GM18861 (cell line): ENCODE data around the gene PCDHGA1.
"Not testable (repeated sequence)": the region's sequence is repeated elsewhere in the genome, so short reads cannot be mapped to it uniquely, and the experiment has no call there.

Experiments
- ATAC-seq: cut with Tn5 transposase; IDR thresholded peaks from one replicate; pipeline ENCODE4 v1.9.1; 2021; ENCODE audit not compliant: unreplicated experiment

Gene PCDHGA1

DNA sequence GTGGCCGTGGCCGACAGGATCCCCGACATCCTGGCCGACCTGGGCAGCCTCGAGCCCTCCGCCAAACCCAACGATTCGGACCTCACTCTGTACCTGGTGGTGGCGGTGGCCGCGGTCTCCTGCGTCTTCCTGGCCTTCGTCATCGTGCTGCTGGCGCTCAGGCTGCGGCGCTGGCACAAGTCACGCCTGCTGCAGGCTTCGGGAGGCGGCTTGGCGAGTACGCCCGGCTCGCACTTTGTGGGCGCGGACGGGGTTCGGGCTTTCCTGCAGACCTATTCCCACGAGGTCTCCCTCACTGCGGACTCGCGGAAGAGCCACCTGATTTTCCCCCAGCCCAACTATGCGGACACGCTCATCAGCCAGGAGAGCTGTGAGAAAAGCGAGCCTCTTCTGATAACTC is 15.7 kb downstream of the PCDHGA1 start:
- not testable (repeated sequence) for ATAC-seq

DNA sequence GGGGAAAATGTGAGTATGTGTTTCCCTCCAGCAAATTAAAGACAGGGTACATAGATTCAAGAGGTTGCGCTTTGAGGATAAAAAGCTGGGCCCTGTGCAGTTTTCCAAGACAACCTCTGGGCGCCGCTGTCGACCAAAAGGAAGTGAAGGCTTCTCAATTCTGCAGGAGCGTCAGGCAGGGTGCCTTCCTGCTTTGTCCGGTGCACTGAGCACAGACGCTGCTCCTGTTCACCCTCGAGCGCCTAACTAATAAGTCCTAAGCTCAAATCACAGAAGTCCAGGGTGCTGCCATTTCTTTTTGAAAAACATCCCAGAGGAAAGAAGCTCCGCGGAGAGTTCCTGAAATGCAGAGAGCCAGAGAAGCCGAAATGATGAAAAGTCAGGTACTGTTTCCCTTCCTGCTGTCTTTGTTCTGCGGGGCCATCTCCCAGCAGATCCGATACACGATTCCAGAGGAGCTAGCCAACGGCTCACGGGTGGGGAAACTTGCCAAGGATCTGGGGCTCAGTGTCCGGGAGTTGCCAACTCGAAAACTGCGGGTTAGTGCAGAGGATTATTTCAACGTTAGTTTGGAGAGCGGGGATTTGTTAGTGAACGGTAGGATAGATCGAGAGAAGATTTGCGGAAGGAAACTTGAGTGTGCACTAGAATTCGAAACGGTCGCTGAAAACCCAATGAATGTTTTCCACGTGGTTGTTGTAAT is 19.8 kb downstream of the PCDHGA1 start, which contains the start of gene PCDHGB1:
Gene PCDHGB1, plus strand, starts transcription at position 183 of the 703 bp plus-strand sequence. Its CDS starts 162 bp downstream, at position 345.
- ATAC-seq = no peak

- ATAC-seq = no peak
Observed at GRCh38 chr5:141351591-141351990, 21.3 kb downstream of the PCDHGA1 start.

GRCh38 chr5:141354900-141355469 is 24.7 kb downstream of the PCDHGA1 start, which contains the start of gene PCDHGA4:
TSS of gene PCDHGA4 (plus strand) at chr5:141355021. CDS start at chr5:141355108, 87 bp downstream.
- no peak for ATAC-seq

DNA sequence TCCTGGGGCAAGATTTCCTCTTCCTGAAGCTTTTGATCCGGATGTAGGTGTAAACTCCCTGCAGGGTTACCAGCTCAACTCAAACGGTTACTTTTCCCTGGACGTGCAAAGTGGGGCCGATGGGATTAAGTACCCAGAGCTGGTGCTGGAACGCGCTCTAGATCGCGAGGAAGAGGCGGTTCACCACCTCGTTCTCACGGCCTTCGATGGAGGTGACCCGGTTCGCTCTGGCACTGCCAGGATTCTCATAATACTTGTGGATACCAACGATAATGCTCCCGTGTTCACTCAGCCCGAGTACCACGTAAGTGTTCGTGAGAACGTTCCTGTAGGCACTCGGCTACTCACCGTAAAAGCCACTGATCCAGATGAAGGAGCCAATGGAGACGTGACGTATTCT is 25.3 kb downstream of the PCDHGA1 start:
- no peak for ATAC-seq

- no peak for ATAC-seq
Observed at GRCh38 chr5:141356133-141356532, 25.8 kb downstream of the PCDHGA1 start.

- no peak for ATAC-seq
Observed at GRCh38 chr5:141356950-141357349, 26.6 kb downstream of the PCDHGA1 start.

DNA sequence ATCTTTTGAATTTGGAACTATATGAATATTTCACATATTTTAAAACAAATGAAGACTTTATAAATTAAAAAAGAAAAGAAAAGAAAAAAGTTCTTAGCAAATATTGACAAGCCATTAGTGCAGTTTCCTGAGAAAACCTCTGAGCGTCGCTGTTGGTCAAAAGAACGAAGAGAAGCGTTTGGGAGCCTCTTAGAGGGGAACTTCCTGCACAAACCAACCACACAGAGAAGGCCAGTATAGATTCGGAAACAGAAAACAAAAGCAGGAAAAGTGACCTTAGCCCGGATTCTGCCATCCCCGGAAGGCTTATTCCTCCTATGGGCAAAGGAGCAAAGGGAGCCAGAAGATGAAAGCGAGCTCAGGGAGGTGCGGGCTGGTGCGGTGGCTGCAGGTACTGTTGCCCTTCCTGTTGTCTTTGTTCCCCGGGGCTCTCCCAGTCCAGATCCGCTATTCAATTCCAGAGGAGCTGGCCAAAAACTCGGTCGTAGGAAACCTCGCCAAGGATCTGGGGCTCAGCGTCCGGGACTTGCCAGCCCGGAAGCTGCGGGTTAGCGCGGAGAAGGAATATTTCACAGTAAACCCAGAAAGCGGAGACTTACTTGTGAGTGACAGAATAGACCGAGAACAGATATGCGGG is 29.6 kb downstream of the PCDHGA1 start, which contains the start of gene PCDHGB2:
Gene PCDHGB2, plus strand, starts transcription at position 205 of the 637 bp plus-strand sequence. Its CDS starts 142 bp downstream, at position 347.
- ATAC-seq = no peak

- no peak for ATAC-seq
Observed at GRCh38 chr5:141360685-141361084, 30.4 kb downstream of the PCDHGA1 start.

DNA sequence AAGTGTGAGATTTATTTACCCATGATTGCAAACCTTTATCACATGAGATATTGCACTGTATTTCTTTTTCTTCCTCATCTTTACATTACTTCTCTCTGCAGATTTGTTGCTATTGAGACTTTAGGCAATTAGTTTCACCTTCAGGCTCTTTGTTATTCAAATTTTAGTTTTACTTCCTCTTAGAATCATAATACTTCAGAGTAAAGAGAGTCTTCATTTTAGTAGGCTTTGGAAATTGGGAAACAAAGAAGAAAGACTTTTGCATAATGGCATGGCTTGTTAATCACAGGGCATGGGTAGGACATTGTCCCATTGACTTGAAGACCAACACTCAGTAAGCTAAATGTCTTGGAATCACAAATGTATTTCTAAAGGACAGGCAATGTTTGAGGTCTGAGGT is 32.4 kb downstream of the PCDHGA1 start:
- ATAC-seq = no peak

DNA sequence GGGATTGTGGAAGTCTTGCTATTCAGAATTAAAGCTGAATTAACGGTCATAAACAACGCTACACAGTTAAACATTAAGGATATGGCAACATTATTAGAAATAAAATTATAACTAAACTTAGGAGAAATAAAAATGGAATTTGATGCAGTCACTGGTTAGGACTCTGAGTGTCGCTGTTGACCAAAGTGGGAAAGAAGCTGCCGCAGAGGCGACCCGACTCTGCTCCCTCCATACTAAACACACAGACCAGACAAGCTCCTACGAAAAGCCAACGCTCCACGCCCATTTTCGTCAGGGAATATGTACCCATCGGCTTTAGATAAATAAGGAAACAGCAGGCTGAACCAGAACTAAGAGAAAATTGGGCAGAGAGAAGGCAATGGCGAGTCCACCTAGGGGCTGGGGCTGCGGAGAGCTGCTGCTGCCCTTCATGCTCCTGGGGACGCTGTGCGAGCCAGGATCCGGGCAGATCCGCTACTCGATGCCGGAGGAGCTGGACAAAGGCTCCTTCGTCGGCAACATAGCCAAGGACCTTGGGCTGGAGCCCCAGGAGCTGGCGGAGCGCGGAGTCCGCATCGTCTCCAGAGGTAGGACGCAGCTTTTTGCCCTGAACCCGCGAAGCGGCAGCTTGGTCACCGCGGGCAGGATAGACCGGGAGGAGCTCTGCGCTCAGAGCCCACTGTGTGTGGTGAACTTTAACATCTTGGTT is 33.8 kb downstream of the PCDHGA1 start, which contains the start of gene PCDHGA5:
Gene PCDHGA5, plus strand, starts transcription at position 211 of the 709 bp plus-strand sequence. Its CDS starts 169 bp downstream, at position 380.
- no peak for ATAC-seq

DNA sequence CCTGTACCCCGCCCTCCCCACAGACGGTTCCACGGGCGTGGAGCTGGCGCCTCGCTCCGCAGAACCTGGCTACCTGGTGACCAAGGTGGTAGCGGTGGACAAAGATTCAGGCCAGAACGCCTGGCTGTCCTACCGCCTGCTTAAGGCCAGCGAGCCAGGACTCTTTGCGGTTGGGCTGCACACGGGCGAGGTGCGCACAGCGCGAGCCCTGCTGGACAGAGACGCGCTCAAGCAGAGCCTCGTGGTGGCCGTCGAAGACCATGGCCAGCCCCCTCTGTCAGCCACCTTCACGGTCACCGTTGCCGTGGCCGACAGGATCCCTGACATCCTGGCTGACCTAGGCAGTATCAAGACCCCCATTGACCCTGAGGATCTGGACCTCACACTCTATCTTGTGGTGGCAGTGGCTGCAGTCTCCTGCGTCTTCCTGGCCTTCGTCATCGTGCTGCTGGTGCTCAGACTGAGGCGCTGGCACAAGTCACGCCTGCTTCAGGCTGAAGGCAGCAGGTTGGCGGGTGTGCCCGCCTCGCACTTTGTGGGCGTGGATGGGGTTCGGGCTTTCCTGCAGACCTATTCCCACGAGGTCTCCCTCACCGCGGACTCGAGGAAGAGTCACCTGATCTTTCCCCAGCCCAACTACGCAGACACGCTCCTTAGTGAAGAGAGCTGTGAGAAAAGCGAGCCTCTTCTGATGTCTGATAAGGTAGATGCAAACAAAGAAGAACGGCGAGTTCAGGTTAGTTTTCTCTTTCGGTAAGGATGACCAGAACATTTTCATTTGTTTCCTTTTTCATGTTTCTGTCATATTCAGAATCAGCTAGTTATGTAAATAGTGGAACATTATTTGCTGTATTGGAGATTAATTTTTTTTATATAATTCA is 35.9 kb downstream of the PCDHGA1 start:
- no peak for ATAC-seq

DNA sequence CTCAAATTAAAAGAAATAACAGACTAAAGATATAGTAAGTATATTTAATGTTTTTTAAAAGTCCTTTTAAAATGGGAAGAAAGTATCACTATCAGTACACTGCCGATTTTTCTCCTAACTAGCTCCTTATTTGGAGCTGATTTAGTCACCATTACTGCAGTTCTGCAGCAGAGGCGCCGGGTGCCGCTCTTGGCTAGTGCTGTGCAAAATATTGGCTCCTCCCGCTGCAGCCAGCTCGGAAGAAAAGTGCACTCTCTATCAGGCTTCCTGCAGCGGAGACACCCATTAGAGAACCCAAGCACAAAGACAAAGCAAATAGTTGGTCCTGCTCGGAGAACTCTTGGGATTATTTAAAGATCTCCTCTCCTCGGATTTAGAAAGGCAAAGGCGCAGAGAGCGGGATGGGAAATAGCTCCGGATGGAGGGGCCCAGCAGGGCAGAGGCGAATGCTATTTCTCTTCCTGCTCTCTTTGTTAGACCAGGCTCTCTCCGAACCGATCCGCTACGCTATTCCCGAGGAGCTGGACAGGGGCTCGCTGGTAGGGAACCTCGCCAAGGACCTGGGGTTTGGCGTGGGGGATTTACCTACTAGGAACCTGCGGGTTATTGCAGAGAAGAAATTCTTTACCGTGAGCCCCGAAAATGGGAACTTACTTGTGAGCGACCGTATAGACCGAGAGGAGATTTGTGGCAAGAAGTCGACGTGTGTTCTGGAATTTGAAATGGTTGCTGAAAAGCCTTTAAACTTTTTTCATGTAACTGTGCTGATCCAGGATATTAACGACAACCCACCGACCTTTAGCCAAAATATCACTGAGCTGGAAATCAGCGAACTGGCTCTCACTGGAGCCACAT is 39.9 kb downstream of the PCDHGA1 start, which contains the start of gene PCDHGB3:
Gene PCDHGB3, plus strand, starts transcription at position 249 of the 855 bp plus-strand sequence. Its CDS starts 153 bp downstream, at position 402.
- peak; percentile 92 for ATAC-seq

GRCh38 chr5:141371572-141372475 is 41.5 kb downstream of the PCDHGA1 start:
- ATAC-seq = no peak

GRCh38 chr5:141373673-141374317 is 43.5 kb downstream of the PCDHGA1 start, which contains the start of gene PCDHGA6:
TSS of gene PCDHGA6 (plus strand) at chr5:141373891. CDS start at chr5:141374084, 193 bp downstream.
- ATAC-seq = no peak

- no peak for ATAC-seq
Observed at GRCh38 chr5:141374627-141375026, 44.3 kb downstream of the PCDHGA1 start.

GRCh38 chr5:141375444-141376155 is 45.3 kb downstream of the PCDHGA1 start:
- not testable (repeated sequence) for ATAC-seq
